ENCODE data around the gene MEIS1.

MEIS1 gene

DNA sequence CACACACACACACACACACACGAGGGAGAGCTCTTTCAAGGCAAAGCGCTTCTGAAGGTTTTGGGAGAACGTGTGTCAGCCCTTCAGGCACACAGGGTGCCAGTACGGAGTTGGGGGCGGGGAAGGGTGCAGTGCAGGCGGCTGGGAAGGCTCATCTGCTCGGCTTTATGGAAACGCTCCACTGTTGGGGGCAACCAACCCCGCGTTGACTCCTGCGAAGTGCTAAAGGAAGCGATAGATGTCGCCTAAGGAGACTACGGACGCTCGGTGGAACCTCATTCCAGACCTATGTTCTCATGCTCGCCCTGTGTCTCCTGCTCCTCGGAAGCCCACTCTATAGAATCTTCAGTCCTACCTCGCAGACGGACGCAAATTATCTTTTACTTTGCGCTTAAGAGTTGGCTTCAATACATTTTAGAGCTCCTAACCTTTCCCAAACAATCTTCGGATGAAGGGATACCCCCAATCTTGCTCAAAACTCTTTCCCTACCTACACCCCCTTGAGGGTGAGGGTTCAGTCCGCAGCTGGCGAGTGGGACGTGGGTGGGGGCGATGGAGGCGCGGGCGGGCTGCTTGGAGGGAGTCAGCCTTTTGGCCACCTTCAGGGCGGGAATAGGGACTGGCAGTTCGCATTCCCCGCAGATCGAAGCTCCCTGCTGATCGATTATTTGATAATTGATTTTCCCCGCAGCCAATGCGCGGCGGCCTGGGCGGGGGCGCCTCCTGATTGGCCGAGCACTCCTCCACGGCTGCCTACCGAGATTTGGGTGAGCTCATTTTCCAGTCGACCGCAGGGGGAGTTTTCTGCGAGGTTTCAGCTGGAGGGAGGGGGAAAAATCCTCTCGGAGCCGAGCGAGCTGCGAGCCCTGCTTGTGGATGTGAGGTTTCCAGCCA lies 1.9 kb upstream of the MEIS1 start:
- peak; percentile 87 for DNase-seq

DNA sequence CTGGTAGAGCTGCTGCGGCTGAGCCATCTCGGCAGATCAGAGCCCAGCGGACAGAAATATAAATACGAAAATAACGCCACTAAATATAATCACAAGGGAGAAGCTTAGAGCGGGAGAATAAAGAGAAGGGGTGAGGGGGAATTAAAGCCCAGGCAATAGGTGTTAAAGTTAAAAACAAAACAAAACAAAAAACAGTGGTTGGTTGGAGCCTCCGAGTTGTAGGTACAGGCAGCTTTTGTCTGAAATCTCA lies 1.3 kb upstream of the MEIS1 start:
- DNase-seq: no peak

DNA sequence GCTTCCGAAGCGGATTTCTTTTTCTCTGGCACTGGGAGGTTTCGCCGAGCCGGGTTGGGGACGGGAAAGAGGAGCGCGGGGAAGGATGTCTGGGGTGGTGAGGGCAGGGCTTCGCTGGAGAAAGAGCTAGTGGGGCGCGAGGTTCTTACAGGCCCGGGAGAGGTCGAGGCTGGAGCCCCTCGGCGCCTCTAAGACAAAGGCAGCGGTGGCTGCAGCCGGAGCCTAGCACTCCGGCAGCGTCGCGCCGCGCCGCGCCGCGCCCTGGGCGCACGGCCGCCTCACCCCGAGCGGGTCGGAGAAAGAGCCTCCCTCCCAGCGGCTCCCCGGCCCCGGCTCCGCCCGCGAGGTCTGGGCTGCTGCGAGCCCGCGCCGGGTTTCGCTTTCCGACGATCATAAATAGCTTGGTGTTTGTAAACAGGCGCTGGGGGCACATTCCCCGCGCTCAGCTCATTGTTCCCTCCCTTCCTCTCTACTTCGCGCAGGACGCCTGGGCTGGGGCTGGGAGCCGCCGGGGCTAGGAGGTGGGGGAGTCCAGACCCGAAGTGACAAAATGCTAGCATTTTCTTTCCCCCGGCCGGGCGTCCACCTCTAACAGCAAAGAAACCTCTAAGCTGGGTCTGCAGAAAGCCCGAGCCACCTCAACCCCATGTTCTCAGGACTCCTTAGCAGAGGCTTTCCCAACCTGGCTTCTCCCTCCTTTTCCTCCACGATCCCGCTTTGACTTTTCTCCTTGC lies 813 bp upstream of the MEIS1 start:
- DNase-seq: peak; percentile 70

DNA sequence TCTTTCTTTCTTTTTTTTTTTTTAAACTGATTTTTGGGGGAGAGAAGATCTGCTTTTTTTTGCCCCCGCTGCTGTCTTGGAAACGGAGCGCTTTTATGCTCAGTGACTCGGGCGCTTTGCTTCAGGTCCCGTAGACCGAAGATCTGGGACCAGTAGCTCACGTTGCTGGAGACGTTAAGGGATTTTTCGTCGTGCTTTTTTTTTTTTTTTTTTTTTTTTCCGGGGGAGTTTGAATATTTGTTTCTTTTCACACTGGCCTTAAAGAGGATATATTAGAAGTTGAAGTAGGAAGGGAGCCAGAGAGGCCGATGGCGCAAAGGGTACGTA lies 587 bp downstream of the MEIS1 start:
- DNase-seq: no peak

DNA sequence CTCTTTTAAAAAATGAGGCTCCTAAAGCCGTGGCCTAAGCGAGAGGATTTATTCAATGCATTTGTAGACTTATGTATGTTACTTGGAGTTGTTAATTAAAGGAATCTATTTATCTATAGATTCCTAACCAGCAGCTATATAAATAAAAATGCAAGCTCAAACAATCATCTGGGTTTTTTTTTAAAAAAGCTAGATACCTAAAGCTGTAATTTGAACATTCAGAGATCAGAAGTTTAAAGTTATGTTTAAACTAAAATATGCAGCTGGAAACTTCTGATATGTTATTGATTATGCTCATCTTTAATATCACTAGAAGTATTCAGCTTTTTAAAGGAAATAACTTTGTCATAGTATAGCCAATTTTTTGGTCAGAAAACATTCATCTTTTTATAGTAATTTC lies 1.0 kb downstream of the MEIS1 start:
- DNase-seq: no peak

DNA sequence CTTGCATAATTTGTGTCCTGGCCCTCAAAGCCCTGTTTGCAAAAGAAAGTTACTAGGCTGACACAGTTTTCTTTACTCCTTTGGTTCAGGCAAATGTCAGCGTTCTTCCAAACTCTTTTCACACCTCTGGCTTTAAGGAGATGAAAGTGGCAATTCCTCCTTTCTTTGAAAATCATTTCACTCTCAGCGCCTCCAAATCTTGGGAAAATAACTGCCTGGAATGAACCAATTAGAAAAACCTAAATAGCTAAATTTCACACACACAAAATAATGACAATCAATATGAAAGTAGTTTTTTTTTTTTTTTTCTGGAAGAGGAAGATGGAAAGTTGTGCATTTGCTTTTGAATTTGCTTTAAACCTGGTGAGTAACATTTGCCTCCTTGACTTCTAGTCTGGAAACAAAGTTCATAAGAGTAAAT lies 1.7 kb downstream of the MEIS1 start:
- no peak for DNase-seq

DNA sequence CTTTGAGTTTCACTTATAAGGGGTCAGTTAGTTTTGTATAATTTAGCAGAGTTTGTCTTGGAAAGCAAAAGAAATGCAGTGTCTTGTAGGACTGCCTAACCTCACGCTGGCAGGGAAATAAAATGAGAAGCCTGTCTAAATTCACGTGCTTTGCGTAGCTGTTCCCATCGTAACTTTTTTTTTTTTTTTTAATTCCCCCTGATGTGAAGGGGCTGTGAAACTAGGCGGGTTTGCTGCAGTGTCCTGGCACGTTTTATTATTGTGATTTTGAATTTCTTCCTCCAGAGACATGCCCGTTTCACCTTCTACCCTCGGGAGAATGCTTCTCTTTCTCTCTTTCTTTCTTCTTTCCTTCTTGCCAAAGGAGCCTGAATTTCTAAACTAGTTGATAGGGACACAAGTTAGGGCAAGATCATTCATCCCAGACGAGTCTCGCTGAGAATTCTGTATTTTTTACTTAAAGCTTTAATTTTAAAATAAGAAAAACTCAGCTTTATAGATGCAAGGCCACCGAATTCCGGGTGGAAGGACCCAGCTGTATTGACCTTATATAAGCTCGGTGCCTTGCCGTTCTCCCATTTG lies 2.3 kb downstream of the MEIS1 start:
- DNase-seq: no peak

DNA sequence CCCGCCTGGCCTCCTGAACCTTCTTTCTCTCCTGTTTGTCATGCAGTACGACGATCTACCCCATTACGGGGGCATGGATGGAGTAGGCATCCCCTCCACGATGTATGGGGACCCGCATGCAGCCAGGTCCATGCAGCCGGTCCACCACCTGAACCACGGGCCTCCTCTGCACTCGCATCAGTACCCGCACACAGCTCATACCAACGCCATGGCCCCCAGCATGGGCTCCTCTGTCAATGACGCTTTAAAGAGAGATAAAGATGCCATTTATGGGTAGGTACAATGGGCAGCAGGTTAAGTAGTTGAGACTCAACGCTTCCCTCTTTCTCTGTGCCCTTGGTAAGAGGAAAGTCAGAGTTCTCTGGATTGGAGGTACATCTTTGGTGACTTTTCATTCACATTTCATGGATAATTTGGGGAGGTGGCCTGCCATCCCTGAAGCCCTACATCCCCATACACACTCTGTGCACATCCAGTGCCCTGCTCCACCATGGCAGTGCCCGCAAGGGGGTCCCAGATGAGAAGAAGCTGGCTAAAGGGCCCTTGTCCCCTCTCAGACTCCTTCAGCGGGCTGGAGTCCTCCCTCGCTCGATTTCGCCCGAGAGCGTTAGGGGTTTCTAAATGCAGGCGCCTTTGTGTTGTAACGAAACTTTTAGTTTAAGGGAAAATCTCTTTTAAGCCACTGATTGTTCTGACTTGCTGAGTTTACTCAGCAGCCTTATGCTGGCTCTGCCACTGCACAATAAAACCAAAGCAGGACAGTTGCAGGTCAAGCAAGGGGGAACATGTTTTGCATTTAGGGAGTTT lies 3.0 kb downstream of the MEIS1 start:
- DNase-seq: no peak

DNA sequence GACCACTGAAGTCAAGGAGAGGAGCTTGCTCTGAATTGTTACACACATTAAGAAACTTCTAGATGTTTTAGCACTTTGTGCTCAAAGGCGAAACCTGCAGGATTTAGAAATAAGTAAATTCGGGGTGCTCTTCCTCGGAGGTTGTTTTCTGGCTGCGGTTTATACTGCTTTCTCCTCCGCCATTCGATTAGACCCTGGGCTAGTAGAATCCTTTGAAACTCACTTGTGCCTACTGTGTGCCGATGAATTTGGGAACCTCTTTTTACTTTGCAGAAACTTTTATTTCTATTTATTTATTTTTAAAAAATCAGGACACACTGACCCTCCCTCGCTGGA lies 3.5 kb downstream of the MEIS1 start:
- DNase-seq: no peak

DNA sequence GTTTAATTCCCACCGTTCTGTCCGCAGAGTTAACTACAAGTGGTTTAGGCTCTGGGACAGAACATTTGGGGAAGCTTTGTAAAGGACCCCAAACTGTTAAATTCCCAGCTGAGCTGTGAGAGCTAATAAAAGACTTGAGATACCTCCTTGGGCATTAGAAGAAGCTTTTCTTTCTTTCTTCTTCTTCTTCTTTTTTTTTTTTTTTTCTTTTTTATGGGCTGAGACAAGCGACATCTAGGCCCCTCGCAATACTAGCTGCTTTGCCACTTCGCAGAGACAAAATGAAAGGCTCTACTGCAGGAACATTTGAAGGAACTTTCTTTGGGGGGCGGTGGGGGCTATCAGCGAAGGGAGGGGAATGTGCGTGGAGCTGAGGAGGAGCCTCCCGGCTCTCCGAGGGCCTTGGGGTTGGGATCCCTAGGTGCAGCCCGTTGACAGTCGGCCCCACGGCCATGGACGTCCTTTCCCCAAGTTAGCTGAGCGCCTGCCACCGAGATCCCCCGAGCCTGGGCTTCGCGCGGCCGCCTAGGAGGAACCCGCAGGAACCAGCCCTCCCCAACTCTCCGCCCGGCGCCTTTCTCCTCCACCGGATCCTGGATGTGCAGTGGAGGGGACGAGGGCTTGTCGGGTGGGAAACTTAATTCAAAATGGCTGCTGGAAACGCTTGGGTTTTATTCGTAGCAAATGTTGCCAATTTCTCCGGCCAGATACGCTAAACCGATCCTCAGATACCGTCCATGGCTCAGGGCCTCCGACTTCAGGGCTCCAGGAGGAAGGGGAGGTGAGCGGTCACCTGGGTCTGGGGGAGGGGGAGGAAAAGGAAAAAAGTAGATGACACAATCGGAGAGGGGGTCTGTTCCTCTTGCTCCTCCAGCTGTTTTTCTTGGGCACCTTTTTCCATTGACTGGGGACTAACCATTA lies 4.2 kb downstream of the MEIS1 start:
- DNase-seq: no peak

DNA sequence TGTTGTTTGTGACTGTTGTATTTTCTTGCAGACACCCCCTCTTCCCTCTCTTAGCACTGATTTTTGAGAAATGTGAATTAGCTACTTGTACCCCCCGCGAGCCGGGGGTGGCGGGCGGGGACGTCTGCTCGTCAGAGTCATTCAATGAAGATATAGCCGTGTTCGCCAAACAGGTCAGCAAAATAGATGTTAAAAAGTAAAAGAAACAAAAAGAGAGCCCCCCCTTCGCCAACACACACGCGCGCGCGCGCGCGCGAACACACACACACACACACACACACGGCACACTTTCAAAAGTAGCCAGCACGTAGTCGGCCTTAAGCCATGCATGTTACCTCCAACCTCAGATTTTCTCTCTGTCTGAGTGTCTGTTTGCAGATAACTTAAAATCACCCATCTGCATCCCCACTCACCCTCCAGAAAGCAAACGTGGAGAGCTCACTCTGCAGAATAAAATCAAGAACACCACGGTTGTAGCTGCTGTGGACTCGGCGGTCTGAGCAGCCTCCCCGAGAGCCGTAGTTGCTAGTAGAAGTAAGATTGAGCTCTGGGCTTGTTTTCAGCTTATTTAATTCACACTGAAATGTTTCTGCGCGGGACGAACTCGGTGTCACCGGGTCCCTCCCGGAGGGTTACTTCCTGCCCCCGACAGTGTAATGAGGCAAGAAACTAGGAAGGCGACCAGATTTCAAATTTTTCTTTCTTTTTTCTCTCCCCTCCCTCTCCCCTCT lies 5.1 kb downstream of the MEIS1 start:
- no peak for DNase-seq

DNA sequence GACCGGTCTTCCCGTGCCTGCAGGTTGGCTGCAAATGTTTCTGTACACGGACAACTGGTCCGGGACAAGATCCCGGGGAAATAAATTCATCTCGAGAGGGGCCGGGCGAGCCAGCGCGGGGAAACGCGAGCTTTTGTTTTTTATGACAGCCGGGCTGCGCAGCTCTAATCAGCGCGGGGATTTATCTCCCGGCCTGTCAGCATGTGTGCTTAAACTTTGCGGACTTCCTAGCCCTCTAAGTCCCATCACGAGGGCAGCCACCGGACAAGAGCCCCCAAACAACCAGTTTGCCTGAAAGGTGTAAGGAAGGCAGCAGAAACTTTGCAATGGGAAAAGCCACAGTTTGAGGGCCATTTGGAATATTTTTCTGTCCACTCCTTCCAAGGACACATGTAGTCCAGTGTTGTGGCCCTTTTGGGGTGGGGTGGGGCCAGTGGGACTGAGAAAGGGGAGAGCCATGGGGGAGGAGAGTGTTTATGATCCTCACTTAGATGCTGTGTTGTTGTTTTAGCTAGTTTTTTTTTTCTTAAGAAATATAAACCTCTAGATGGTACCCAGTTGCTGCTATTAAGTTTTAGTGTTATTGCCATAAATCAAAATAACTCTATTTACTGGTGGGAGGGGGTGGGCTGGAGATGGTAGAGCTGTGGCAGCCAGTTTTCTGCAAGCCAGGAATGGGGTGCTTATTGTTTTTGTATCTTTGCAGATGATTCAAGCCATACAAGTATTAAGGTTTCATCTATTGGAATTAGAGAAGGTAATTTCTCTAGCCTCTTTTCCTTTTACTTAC lies 6.0 kb downstream of the MEIS1 start:
- DNase-seq: no peak

DNA sequence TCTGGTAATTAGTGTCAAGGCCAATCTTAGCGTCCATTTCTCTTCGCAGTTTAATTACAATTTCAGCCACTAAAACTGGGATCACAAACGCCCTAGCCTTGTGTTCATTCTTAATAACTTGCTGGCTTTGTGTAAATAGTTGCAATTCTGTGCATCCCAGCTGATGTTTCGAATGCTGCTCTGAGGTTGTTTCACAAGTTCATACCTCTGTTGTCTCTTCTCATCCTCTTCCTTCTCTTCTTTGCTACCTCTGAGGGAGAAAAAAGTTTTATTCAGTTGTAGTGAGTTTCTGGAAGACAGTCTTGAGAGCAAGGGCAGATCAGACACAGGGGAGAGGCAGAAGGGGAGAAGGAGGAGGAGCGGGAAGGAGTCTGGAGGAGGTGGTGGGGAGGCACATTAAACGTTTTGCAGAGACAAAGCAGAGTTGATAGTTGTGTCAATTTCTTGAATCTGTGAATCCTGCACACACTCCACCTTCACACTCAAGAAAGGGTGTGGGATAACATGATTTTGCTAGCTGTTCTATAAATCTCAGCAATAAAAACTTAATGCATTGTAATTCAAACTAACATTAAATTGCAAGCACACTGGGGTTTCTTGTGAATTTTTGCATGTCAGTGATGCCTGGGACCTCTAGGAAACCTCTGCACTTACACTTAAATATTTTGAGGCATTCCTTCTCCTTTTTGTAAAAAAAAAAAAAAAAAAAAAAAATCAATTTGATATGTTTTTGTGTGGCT lies 6.8 kb downstream of the MEIS1 start:
- no peak for DNase-seq

DNA sequence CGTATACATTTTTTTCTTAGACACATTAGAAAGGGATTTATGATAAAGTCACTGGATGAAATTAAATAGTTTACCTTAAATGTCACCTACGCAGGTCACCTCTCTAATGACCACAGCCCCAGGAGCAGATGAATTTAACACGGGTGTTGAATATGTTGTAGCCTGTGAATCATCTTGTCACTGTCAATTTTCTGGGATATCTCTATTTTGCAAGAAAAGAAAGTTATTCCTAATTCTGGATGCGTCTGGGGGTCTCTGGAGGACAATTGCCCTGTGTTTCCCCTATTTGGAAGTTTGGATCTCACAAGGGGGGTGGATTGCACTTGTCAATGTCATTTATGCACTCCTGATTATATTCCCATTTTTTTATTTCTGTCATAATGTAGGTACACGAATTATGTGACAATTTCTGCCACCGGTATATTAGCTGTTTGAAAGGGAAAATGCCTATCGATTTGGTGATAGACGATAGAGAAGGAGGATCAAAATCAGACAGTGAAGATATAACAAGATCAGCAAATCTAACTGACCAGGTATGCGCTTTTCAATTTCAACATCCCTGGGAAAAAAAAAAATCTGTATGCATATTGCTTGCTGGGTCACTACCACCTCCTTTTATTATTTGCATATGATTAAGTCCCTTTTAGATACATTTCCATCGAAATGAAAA lies 7.7 kb downstream of the MEIS1 start:
- no peak for DNase-seq

DNA sequence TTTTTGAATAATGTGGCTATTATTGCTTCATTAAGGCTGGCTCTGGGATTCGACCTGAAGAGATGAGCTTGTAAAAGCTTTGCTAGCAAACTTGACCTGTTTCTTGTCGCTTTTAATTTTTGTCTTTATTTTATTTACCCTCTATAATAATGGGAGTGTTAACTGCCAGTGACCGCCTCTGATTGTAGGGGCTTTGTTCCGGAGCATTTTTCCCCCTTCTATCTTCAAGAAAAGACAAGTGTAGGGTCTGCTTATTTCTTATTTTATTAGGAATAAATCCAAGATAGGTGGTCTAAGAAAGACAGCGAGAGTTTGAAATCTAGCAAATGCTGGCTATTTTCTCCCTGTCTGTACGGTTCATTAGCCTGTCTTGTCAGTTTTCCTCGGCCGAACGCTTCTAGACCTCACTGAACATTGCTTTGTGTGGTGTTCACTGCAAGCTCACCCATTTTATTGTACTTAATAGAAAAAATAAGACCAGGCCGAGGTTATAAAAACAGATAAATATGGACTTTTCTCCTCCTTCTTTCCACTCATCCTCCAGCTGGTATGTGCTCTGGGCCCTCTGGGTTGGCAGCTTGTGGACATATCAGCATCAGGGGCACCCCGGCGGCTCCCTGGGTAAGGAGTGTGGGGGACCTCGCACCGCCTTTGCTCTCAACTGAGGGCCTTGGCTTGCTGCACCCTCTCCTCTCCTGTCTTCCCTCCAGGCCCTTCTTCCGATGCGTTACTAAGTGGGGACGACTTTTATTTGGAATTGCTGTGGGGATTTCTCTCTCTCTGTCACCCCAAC lies 8.5 kb downstream of the MEIS1 start:
- no peak for DNase-seq

DNA sequence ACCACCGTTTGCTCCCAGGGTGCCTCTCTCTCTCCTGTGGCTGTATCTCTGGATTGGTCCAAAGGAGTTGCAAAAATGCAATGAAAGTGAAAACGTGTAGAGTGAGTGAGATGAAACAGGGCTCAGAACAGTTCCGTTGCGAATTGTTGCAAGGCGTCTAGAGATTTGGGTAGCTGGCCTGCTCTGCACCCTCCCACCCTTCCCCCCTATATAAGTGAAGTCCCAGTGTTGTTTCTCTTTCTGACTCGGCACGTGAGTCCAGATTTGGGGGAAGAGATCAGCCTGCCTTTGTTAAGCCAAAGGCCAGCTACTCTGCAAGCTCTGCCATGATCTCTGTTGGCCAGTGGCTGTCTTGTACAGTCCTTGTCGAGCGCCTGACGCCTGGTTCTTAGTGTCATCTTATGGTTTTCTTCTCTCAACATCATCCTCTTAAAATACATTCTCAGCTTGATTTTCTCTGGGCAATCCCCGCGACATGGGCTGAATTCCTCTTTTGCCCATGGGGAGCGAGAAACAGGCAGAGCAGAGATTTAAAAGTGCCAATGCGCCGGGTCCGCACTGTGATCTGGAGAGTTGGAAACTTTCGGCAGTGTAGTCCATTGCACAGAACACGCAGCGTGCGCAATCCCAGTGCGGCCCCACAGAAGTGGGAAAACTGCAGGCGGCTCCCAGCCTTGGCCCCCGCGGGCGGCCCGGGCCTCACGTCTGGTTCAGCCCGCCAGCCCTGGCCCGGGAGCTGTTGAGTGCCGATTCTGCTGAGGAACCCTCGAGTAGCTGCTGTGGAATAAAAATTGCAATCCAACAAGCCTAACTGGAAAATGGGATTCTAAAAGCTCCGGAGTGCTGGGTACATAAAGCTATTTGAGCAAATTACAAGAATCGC lies 9.3 kb downstream of the MEIS1 start:
- no peak for DNase-seq

DNA sequence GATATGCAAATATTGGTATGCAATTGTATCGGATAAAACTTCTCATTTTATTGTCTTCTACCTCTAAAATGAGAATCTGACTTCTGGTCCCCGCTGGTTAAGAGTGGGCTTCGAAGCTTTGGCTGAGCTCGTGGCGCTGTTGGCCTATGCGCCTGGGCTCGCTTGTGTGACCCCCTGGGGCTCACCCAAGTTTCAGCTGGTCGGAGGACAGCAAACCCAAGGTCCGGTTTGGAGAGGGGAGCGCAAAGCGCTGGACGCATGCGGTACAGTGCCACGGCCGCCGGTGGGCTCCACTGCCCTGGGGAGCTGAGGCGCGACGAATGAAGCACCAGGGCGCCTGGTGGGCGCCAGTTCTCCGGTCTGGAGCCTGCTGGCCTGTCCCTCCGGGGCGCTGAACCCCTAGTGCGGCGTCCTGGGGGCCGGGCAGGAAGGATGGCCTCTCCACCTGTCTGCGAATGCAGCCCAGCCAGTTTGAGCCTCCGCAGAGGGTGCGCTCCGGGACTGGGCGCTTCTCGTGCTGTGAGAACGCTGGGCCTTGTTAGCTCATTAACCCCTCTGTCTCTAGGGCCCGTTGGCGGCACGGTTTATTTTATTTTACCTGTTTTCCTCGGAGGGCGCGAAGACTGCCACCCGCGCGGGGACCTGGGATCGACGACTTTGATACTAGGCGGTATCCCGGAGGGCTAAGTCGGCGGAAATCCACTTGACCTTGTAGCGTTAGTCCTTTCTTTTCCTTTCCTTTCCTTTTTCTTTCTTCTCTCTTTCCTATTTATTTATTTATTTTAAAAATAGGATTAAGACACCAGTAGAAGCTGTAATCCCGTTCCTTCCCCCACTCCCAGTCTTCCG lies 10.4 kb downstream of the MEIS1 start:
- DNase-seq: no peak

Measured in DMS 273 treated with DMSO at 0.1 percent for 48 hours (cell line).